GM21367 (cell line): Measurements from ENCODE around the gene PTPRF.

Experiments
- ATAC-seq: cut with Tn5 transposase; IDR thresholded peaks from one replicate; pipeline ENCODE4 v1.9.1; 2021; ENCODE audit not compliant: unreplicated experiment

PTPRF gene

GRCh38 chr1:43655953-43656352 lies 125.3 kb downstream of the PTPRF start:
- no peak for ATAC-seq

DNA sequence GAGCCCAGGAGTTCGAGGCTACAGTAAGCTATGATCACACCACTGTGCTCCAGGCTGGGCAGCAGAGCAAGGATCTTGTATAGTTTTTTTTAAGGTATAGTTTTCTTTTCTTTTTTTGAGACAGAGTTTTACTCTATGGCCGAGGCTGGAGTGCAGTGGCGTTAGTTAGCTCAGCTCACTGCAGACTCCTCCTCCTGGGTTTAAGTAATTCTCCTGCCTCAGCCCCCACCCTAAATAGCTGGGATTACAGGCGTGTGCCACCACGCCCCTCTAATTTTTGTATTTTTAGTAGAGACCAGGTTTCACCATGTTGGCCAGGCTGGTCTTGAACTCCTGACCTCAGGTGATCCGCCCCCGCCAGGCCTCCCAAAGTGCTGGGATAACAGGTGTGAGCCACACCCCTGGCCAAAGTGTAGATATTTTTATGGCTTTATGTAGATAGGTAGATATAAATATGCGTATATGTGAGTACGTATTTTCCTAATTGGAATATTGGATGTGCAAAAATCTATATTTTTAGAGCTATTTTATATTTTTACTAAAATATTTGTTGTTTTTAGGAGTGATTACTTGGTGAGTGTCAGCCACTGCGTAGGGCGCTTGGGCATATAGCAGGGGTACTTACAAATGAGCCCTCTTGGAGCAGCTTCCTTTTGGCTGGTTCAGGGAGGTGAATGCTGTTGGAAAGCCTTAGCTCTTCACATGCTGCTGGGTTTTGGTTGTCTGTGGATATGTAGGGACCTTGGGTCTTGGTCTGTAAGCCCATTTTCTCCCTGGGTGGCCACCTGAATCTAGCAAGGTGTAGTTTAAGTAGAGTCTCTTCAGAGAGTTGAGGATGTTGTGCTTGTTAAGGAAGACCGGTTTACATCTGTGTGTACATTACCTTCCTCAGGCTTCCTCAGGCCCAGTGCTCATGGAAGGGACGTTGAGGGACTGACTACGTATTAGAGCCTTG lies 128.8 kb downstream of the PTPRF start:
- no peak for ATAC-seq

DNA sequence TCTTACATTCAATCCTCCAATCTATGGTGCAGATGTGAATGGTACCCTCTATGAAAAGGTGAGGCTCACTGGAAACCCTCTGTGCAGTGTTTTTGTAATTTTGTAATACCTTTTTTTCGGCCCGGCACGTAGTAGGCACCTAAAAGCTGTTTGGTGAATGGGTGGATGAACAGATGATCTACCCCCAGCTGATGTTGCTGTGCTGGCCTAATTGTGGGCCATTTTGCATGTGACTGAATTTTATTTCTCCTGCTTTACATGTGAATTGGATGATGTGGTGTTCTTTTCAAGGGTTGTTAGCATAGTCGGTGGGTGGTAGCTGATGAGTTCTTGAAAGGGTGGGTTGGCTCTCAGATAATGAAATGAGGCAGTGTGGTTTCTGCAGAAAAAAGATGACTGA lies 129.7 kb downstream of the PTPRF start:
- ATAC-seq: no peak

DNA sequence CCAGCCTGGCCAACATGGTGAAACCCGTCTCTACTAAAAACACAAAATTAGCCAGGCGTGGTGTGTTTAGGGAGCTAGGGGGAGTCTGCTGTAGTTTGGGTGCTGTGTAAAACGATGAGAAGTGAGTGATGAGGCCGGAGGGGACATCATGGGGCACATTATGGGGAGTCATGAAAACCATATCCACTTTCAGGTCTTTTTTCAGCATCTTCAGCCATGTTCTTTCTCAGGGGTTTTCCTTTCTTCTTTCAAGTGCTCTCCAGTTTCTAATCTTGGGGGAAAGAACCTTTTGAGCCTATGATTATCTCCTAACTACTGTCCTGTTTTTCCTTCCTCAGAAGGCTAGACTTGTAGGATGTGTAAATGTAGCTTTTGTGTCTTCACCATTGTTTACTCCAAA lies 133.7 kb downstream of the PTPRF start:
- ATAC-seq: no peak

DNA sequence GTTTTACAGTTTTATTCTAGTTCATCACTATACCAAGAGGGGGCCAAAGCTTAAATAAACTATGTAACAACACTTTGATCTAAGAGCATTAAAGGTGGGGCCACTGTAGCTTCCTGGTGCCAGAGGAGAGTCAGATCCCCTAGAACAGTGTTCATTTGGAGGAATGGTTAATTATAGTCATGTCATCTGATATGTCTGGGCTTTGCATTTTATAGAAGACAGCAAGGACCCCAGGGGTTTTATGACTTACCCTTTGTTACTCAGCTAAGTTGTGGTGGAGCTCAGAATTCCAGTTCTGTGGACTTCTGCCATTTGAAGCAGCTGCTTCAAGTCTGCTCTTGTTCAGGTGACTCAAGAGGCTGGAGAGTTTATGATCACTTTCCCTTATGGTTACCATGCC lies 135.9 kb downstream of the PTPRF start:
- ATAC-seq: no peak

GRCh38 chr1:43668956-43669355 lies 138.3 kb downstream of the PTPRF start:
- ATAC-seq: no peak

- no peak for ATAC-seq
Observed at GRCh38 chr1:43669878-43670277, 139.2 kb downstream of the PTPRF start.

- ATAC-seq: no peak
Observed at GRCh38 chr1:43671193-43671592, 140.5 kb downstream of the PTPRF start.

GRCh38 chr1:43671626-43672330 lies 141.1 kb downstream of the PTPRF start:
- ATAC-seq: no peak

- no peak for ATAC-seq
Observed at GRCh38 chr1:43673261-43673660, 142.6 kb downstream of the PTPRF start.
